HS-27A (cell line): ENCODE data around the gene TSPEAR.
"Not testable (repeated sequence)": the region's sequence is repeated elsewhere in the genome, so short reads cannot be mapped to it uniquely, and the experiment has no call there.

Experiments used
- DNase-seq: peaks from one replicate; pipeline ENCODE4 v3.0.0-alpha.2; 2012; ENCODE audit warnings: low read depth, missing footprints

Gene TSPEAR

DNA sequence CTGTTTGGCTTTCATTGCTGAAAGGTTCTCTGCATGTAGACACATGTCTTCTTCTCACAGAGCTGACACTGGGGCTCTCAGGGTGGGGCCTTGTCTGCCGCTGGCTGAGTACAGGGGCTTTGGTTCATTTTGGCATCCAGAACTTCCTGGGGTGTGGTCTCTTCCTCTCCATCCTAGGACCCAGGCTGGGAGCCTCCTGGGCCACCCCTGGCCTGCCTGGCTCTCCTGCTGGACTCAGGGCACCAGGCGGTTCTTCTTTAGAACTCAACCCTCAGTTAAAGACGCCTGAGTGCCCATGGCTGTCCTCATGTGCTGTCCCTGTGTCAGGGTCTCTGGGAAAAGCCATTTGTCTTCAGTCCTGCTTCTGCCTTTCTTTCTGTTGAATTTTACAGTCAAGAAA is 125.5 kb downstream of the TSPEAR start:
- DNase-seq = no peak

DNA sequence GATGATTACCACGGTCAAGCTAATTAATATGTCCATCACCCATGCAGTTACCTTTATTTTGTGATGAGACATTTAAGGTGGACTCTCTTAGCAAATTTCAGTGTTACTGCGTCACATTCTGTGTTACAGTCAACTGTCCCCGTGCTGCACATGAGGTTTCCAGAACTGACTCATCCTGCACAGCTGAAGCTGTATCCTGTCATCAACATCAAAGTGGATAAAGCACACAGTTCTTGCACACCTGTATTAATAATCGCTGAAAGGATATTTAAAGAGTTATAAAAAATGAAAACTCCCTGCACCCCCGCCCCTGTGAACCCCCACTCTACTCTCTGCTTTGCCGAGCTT is 127.6 kb downstream of the TSPEAR start:
- no peak for DNase-seq

DNA sequence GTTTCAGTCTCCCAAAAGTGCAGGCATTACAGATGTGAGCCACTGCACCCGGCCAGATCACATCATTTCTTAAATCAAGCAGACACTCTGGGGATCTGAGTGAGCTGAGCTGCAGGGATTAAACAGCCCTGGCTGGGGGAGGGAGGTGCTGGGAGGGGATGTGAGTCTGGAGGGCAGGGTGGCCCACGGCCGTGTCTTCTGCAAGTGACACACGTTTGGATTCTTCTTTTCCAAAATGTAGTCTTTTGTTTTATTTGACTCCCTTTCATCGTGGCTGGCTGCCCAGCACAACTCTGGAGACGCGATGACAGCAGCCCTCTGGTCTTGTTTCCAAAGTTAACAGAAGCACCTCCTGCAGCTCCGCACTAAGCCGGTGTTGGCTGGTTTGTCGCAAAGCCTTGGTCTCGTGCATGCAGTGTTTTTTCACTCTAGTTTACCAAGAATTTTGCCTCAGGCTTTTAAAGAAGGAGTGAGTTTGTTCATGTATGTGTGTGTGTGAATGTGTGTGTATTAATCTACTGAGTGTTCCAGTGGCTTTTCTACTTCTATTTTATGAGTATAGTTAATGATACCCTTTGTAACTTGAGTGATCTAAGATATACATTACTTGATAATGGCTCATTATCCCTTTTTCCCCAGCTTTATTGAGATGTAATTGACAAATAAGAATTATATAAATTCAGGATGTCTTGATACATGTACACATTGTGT is 128.1 kb downstream of the TSPEAR start:
- DNase-seq = no peak

- no peak for DNase-seq
Observed at GRCh38 chr21:44582055-44582454, 129.3 kb downstream of the TSPEAR start.

DNA sequence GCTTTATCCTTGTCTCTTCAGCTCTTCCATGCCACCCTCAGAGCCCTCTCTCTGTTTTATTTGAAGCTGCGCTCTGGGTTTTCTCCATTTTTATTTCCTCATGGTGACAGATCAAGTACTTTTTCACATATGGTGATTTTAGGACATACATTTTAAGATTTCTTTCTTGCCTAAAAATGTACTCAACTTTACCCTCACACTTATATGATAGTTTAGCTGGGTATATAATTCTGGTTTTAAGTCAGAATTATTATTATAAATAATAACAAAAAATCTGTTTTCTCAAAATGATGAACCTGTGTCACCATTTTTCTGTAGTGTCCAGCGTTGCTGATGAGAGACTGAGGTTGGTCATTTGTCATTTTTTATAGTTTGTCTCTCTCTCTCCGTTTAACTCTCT is 130.2 kb downstream of the TSPEAR start:
- no peak for DNase-seq

DNA sequence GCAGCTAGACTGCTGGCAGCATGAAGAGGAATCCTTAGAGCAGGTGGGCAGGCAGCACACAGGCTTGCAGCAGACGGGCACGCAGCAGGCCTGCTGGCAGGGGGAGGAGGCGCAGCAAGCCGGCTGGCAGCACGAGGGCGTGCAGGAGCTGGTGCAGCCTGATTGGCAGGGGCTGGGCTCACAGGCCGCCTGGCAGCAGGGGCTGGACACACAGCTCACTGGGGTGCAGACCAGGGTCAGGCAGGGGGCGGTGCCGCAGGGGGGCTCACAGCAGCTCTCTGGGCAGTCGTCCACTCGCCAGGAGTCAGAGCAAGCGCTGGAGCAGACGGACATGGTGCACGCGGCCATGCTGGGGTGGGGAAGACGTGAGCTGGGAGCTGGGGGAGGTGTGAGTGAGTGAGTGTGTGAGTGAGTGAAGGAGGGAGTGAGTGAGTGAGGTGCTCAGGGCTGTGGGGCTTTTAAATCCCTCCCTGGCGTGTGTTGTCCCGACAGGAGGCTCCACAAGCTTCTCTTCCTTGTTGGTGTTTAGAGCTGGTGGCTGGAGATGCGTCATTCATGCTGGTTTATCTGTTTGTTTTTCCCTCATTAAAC is 131.0 kb downstream of the TSPEAR start, which contains the start of gene KRTAP10-5:
KRTAP10-5 (minus strand) TSS at position 374 of the 591 bp plus-strand sequence; CDS start at position 348, 26 bp downstream.
- DNase-seq = not testable (repeated sequence)

GRCh38 chr21:44579833-44580144 is 131.6 kb downstream of the TSPEAR start:
- DNase-seq = no peak

DNA sequence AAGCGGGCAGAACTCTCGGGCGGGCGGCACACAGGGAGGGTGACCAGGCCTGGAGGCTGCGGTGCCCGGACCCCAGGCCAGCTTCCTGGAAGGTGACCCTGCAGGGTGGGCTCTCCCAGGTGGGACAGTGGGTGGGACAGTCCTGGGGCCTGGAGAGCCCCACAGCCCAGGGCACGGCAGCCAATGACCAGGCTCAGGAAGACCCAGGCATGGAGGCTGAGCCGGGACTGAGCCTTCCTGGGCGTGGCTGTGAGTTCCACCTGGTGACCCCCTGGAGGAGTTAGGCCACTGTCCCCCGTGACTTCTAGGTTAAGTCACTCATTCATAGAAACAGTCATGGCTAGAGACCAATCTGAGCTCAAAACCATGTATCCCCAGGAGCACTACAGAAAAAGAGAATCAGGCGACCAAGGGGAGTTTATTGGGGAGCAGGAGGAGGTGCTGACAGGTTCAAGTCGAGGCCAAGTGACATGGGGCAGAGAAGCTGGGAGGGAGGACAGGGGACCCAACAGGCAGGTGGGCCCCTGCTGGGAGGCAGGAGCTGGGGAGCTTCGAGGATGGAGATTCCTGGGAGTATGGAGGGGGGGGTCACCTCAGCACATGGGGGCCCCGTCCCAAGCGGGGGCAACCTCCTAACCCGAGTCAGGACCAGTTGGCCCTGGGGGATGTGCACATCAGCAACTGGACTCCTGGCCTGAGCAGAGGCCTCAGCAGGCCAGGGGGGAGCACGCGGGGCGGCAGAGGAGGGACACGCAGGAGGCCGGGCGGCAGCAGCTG is 132.1 kb downstream of the TSPEAR start:
- DNase-seq = no peak

DNA sequence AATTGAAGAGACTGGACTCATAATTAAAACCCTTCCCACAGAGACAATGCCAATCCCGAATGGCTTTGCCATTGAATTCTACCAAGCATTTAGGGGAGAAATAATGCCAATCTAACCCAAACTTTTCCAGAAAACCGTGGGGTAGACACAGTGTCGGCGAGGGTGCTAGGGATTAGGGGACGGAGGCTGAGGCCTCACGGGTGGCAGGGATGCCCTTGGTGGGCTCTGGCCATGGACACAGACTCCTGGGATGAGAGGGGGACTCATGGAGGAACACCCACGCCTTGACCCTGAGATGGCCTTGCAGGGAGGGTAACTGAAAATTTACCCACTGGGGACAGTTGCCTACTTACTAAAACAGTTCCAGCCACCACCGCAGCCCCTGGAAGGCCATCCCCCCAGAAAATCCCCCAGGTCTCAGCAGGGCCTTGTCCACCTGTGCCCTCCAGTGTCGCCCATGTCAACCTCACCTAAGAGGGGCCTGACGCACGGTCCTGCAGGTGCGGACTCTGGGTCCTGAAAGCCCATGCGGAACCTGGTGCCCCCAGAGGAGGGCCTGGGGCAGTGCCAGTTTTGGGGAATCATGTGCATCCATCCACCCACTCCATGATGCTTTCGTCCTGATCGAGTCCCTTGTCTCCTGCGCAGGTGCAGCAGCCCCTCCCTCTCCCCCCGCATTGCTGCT is 132.9 kb downstream of the TSPEAR start:
- no peak for DNase-seq

- DNase-seq = no peak
Observed at GRCh38 chr21:44576025-44576420, 135.3 kb downstream of the TSPEAR start.

- DNase-seq = no peak
Observed at GRCh38 chr21:44575307-44576024, 135.9 kb downstream of the TSPEAR start.

DNA sequence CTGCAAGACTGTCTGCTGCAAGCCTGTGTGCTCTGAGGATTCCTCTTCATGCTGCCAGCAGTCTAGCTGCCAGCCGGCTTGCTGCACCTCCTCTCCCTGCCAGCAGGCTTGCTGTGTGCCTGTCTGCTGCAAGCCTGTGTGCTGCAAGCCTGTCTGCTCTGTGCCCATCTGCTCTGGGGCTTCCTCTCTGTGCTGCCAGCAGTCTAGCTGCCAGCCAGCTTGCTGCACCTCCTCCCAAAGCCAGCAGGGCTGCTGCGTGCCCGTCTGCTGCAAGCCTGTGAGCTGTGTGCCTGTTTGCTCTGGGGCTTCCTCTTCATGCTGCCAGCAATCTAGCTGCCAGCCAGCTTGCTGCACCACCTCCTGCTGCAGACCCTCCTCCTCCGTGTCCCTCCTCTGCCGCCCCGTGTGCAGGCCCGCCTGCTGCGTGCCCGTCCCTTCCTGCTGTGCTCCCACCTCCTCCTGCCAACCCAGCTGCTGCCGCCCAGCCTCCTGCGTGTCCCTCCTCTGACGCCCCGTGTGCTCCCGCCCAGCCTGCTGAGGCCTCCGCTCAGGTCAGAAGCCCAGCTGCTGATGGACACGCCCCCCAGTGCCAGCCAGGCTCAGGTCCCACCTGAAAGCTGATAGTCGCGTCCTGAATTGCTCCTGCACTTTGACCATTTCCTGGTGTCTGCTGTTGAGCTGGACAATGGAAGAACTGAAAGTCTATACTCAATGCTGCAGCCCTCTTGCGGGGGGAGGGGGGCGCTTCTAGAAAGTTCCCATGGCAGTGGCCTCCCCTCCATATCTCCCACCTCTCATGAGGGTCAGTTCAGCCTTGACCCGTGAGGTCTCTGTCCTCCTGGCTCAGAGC is 136.7 kb downstream of the TSPEAR start:
- no peak for DNase-seq

DNA sequence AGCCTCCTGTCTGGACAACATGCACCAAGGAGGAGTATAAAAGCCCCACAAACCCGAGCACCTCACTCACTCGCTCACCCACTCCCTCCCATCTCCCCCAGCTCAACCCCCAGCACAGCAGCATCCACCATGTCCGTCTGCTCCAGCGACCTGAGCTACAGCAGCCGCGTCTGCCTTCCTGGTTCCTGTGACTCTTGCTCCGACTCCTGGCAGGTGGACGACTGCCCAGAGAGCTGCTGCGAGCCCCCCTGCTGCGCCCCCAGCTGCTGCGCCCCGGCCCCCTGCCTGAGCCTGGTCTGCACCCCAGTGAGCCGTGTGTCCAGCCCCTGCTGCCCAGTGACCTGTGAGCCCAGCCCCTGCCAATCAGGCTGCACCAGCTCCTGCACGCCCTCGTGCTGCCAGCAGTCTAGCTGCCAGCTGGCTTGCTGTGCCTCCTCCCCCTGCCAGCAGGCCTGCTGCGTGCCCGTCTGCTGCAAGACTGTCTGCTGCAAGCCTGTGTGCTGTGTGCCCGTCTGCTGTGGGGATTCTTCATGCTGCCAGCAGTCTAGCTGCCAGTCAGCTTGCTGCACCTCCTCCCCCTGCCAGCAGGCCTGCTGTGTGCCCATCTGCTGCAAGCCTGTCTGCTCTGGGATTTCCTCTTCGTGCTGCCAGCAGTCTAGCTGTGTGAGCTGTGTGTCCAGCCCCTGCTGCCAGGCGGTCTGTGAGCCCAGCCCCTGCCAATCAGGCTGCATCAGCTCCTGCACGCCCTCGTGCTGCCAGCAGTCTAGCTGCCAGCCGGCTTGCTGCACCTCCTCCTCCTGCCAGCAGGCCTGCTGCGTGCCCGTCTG is 137.5 kb downstream of the TSPEAR start, which contains the start of gene KRTAP10-4:
KRTAP10-4 (plus strand) TSS at position 100 of the 827 bp plus-strand sequence; CDS start at position 130, 30 bp downstream.
- not testable (repeated sequence) for DNase-seq

DNA sequence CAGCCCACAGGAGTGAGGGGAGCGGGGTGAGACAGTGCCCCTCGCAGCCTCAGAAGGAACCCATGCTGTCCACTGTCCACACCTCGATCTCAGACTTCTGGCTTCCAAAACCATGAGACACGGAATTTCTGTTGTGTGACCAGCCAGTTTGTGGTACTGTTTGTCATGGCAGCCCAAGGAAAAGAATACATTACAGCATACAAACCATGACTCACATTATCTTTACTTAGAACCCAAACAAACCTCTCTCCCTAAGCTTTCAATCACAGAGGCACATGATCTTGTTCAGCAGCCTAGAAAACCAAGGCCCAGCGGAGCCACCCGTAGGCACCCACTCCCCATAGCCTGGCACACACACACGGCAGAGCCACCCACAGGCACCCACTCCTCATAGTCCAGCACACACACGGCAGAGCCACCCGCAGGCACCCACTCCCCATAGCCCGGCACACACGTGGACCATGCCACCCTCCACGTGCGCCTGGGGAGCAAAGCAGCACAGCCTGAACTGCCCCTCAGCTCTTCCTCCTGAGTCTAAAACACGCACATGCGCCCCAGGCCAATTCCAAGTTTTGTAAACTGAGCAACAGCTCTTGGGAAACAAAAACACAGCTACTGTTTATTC is 138.3 kb downstream of the TSPEAR start:
- no peak for DNase-seq

DNA sequence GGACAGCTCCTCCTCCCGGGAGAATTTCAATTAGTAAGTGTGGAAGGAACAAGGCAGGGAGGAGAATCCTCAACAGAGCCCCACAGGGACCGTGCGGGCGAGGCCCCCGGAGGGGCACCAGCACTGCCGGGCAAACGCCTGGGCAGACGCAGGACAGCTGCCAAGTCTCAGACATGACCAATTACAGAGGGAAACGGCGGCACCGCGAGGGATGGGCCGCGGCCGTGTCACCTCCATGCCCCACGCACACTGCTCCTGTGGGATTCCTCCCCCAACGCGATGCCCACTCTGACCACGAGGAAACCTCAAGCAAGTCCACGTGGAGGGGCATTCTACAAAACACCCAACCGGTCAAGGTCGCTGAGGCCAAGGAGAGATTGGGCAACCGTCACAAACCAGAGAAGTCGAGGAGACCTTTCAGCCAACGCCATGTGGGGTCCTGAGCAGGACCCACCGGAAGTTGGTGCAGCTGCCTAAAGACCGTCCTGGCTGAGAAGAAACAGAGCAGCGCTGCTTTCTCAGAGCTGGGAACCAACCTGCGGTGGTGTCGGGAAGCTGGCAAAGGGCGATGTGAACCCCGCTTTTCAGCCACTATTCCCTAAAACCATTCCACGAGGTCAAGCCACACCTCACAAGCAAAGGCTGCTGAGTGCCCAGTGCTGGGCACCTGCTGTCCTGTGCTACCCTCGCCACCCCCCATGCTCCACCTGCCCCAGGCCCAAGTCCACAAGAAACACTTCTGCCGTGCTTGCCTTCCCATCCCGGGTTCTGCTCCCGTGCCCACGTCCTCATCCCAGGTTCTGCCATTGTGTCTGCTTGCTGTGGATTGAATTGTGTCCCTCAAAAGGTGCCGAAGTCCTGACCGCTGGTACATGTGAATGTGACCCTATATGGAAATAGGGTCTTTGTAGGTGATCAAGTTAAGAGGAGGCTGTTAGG is 139.3 kb downstream of the TSPEAR start:
- no peak for DNase-seq

- DNase-seq = no peak
Observed at GRCh38 chr21:44571296-44571695, 140.1 kb downstream of the TSPEAR start.

DNA sequence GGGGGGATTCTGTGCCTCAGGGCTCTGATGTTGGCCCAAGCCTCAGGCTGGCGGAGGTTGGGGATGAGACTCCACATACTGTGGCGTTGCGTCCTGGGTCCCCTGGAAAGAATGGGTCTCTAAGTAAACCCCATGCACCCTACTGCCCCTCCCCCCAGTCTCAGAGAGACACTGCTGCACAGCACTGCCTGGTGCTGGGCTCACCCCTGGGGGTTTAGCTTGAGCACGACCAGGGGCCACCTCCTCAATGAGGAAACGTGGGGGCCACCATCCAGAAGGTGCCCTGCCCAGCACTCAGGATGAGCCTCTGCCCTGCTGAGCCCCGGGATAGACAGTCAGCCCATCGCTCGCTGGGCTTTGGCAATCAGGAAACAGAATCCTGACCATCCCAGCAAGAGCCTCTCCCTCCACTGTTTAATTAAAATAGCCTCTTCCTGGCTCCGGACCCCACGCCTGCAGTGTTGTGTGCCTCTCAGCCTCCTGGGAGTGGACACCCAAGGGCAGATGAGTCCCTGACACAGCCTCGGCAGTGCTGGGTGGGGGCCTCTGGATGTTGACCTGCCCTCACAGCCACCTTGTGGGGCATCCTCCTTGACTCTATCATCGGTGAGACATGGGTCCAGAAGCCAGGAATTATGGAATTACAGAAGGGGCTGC is 141.4 kb downstream of the TSPEAR start:
- DNase-seq = no peak
